Measurements from ENCODE around the gene ANO7.

GRCh38 chr2:241147336-241147735 is 41.1 kb upstream of the ANO7 start:
- TF ChIP-seq PATZ1 (CRISPR knock-in tag; IDR thresholded peaks at IDR 0.05; ENCODE audit: borderline replicate concordance) (no peak), PPARA (CRISPR knock-in tag; IDR thresholded peaks at IDR 0.05; ENCODE audit: borderline replicate concordance) (no peak), ARNTL (CRISPR knock-in tag; IDR thresholded peaks at IDR 0.05; ENCODE audit: borderline replicate concordance, low read depth) (no peak), ZFP3 (CRISPR knock-in tag; IDR thresholded peaks at IDR 0.05) (no peak), CSDC2 (CRISPR knock-in tag; IDR thresholded peaks at IDR 0.05) (no peak), TOX (CRISPR knock-in tag; IDR thresholded peaks at IDR 0.05; ENCODE audit: borderline replicate concordance) (no peak), ZC3H10 (CRISPR knock-in tag; IDR thresholded peaks at IDR 0.05) (no peak), ZFP30 (CRISPR knock-in tag; IDR thresholded peaks at IDR 0.05) (no peak), CSRNP3 (CRISPR knock-in tag; IDR thresholded peaks at IDR 0.05) (no peak)

All from SK-N-SH treated with all-trans-retinoic acid at 6 μM for 48 hours (cell line).